NCI-H1048 (cell line): ENCODE data around the gene ENTPD6.
"Not testable (repeated sequence)": the region's sequence is repeated elsewhere in the genome, so short reads cannot be mapped to it uniquely, and the experiment has no call there.

ENCODE experiments used
- DNase-seq: peaks from one replicate; lab custom pipeline; 2025; lab: John Stamatoyannopoulos, UW

Gene ENTPD6

GRCh38 chr20:25257756-25258475 lies 62.4 kb downstream of the ENTPD6 start:
- DNase-seq = no peak

- DNase-seq = no peak
Observed at GRCh38 chr20:25258476-25258805, 62.9 kb downstream of the ENTPD6 start.

GRCh38 chr20:25258828-25259227 lies 63.3 kb downstream of the ENTPD6 start:
- no peak for DNase-seq

GRCh38 chr20:25259358-25259757 lies 63.8 kb downstream of the ENTPD6 start:
- DNase-seq = no peak

DNA sequence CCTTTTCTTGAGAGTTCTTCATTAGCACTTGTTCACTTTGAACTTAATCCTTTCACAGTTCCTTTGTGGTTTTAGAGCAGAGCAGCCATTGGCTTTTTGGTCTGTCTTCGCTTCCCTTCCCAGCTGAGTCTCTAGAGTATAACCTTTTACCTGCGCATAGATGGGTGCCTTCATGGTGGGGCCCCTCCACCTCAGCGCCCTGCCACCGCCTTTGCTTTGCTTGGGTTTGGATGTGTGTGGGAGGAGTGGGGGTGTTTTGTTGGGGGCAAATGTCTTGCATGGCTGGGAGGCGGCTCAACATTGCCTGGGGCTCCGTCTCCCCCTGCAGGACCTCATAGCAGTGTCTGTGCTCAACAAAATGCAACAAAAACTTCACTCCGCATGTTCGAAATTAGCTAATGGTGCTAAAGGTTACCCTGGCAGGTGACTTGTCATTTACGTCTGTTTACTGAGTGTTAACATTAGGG lies 64.3 kb downstream of the ENTPD6 start:
- no peak for DNase-seq

DNA sequence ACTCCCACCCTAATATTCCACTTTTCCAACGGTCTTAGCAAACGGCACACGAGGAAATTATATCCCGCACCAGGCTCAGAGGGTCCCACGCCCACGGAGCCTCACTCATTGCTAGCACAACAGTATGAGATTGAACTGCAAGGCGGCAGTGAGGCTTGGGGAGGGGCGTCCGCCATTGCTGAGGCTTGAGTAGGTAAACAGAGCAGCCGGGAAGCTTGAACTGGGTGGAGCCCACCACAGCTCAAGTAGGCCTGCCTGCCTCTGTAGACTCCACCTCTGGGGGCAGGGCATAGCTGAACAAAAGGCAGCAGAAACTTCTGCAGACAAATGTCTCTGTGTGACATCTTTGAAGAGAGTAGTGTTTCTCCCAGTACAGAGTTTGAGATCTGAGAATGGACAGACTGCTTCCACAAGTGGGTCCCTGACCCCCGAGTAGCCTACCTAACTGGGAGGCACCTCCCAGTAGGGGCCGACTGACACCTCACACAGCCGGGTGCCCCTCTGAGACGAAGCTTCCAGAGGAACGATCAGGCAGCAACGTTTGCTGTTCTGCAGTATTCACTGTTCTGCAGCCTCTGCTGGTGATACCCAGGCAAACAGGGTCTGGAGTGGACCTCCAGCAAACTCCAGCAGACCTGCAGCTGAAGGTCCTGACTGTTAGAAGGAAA lies 65.4 kb downstream of the ENTPD6 start:
- not testable (repeated sequence) for DNase-seq

GRCh38 chr20:25269057-25269832 lies 73.7 kb downstream of the ENTPD6 start:
- DNase-seq = no peak

- DNase-seq = no peak
Observed at GRCh38 chr20:25269833-25270170, 74.3 kb downstream of the ENTPD6 start.

GRCh38 chr20:25270829-25271251 lies 75.3 kb downstream of the ENTPD6 start:
- DNase-seq = no peak

GRCh38 chr20:25271486-25272222 lies 76.1 kb downstream of the ENTPD6 start:
- no peak for DNase-seq

DNA sequence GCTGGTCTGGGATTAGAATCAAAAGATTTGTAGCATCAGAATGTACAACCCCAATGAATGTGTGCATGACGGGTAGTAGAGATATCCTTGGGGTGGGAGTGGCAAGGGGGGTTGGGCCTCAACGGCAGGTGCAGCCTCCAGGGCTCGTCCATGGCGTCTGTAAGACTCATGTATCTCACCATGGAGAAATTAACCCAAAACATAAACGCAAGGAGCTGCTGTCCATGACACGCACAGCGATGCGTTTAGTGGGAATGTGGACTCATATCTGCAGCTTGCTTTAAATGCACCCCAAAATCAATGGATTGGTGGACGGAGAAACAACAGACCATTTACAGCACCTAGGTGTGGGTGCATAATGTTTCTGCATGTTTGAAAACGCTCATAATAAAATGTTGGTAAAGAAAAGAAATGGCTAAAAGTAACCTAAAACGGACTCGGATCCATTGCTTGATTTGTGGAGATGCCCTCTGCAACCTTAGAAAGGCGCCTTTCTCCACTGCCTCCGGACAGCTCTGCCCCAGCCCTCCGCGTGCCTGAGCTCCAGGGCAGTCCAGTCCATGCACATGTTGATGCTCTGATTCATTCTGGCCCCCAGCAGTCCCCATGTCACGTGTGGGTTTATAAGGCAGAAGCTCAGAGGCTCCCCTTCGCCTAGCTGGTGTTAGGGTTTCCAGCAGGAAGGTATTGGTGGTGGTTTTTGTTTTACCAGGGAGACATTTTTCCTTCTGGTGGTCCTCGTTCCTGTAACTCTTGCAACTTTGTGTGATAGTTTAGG lies 76.9 kb downstream of the ENTPD6 start:
- DNase-seq = no peak

DNA sequence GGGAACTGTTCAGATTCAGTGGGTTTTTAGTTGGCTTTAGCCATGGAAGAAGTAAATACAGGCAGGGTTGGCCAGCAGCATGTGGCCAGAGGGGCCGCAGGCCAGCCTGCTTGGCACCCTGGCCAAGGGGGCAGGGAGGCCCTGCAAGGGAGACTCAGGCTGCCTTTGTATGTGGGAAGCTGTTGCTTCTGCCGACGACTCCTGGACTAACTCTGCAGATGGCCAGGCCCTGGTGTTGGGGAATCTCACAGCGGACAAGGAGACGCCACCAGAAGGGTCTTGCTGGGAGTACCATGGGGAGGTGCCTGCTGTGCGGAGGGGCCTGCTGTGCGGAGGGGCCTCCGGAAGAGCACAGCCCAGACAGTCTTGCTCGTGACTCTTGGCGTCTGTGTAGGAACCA lies 77.5 kb downstream of the ENTPD6 start:
- no peak for DNase-seq

- no peak for DNase-seq
Observed at GRCh38 chr20:25273541-25274358, 78.2 kb downstream of the ENTPD6 start.

DNA sequence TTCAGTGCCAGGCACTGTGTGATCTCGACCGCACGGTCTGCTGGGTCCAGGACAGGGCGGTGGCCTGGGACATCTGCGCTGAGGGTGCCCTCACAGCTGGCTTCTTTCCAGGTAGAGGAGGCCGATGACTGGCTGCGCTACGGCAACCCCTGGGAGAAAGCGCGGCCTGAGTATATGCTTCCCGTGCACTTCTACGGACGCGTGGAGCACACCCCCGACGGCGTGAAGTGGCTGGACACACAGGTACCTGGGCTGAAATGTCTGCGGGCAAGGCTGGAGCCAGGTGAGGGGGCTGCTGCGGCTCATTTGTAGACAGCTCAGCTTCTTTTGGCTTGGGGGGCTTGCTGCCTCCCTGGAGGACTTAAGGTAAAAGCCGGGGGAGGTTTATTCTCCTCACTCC lies 79.0 kb downstream of the ENTPD6 start:
- no peak for DNase-seq

DNA sequence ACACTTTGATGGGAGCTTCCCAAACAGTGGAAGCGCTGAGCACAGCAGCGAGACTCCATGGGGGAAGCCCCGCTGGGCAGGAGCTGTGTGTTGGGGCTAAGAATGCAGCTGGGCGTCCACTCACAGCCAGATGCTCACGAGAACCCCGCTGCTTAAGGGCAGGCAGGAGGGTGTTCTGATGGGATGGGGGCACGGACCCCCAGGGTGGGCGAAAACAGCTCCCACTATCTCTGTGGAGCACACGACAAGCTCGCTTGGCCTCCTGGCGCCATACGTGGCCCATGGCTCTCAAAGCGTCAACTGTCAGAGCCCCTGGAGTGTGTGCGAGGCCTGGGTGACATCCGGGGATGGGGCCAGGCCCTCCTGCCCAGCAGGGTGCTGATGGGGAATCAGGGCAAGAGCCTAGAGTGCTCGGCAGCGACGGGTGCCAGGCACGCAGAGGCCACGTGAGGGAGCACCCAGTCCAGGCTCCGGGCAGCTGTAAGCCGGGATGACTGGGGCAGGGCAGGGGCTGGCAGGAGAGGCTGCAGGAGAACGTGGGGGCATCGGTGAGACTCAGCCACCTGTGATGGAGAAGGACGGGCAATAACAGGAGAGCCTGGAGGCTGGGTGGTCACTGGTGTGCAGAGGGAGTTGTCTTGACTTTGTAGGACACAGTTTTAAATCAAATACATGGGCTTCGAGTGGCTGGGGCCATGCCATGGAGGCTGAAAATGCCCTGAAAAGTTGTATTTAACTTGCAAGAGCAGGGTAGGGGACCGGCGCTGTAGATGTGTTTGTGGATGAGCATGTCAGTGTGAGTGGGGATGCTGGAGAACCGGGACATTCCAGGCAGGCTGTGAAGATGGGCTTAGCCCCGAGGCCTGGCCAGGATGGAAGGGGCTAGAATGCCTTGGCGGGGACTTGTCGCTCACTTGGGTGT lies 79.6 kb downstream of the ENTPD6 start:
- DNase-seq = no peak

GRCh38 chr20:25275813-25276532 lies 80.5 kb downstream of the ENTPD6 start:
- no peak for DNase-seq
